ENCODE measurements around the gene ADGRG3.
A peak's percentile ranks its signal among the peaks of the same experiment; 100 is the strongest.

Gene ADGRG3

GRCh38 chr16:57639172-57639887 lies 28.8 kb upstream of the ADGRG3 start:
- no peaks in the 10 kb centered on the region for H3K9me3 ChIP-seq (ENCODE audit: severe bottlenecking)
- DNase-seq (ENCODE audit: low spot score) (no peak), ATAC-seq (ENCODE audit: low read depth) (no peak)
- peaks cover 42% of the 10 kb centered on the region for H3K36me3 ChIP-seq (ENCODE audit: low read depth)
- peaks cover 12% of the 10 kb centered on the region for H3K4me1 ChIP-seq (ENCODE audit: insufficient read depth, poor library complexity, severe bottlenecking)
- H3K4me3 ChIP-seq (ENCODE audit: severe bottlenecking) = no peak overlapping the region
- TF ChIP-seq CTCF (IDR thresholded peaks at IDR 0.05; ENCODE audit: poor library complexity, severe bottlenecking) = no peak
- no peak overlapping the region for H3K27ac ChIP-seq (ENCODE audit: poor library complexity, severe bottlenecking)
- no peaks in the 10 kb centered on the region for H3K27me3 ChIP-seq (ENCODE audit: insufficient read depth, poor library complexity, severe bottlenecking)

- Histone ChIP-seq H3K27me3 (ENCODE audit: insufficient read depth, poor library complexity, severe bottlenecking) (no peaks in the 10 kb centered on the region), H3K4me3 (ENCODE audit: severe bottlenecking) (no peak overlapping the region), H3K4me1 (ENCODE audit: insufficient read depth, poor library complexity, severe bottlenecking) (peaks cover 15% of the 10 kb centered on the region), H3K36me3 (ENCODE audit: low read depth) (peaks cover 43% of the 10 kb centered on the region), H3K9me3 (ENCODE audit: severe bottlenecking) (no peaks in the 10 kb centered on the region), H3K27ac (ENCODE audit: poor library complexity, severe bottlenecking) (no peak overlapping the region)
- DNase-seq (ENCODE audit: low spot score) = no peak
- no peak for TF ChIP-seq CTCF (IDR thresholded peaks at IDR 0.05; ENCODE audit: poor library complexity, severe bottlenecking)
- no peak for ATAC-seq (ENCODE audit: low read depth)
Measured at GRCh38 chr16:57640185-57640584, 27.9 kb upstream of the ADGRG3 start.

- TF ChIP-seq CTCF (IDR thresholded peaks at IDR 0.05; ENCODE audit: poor library complexity, severe bottlenecking) = no peak
- ATAC-seq (ENCODE audit: low read depth) (no peak), DNase-seq (ENCODE audit: low spot score) (no peak)
- Histone ChIP-seq H3K27me3 (ENCODE audit: insufficient read depth, poor library complexity, severe bottlenecking) (no peaks in the 10 kb centered on the region), H3K4me1 (ENCODE audit: insufficient read depth, poor library complexity, severe bottlenecking) (peaks cover 19% of the 10 kb centered on the region), H3K27ac (ENCODE audit: poor library complexity, severe bottlenecking) (no peak overlapping the region), H3K9me3 (ENCODE audit: severe bottlenecking) (no peaks in the 10 kb centered on the region), H3K36me3 (ENCODE audit: low read depth) (peaks cover 45% of the 10 kb centered on the region), H3K4me3 (ENCODE audit: severe bottlenecking) (no peak overlapping the region)
Measured at GRCh38 chr16:57640612-57641011, 27.5 kb upstream of the ADGRG3 start.

- ATAC-seq (ENCODE audit: low read depth) = no peak
- DNase-seq (ENCODE audit: low spot score) = no peak
Measured at GRCh38 chr16:57642160-57643135, 25.7 kb upstream of the ADGRG3 start.

More at GRCh38 chr16:57642160-57643135, 25.7 kb upstream of the ADGRG3 start:
- TF ChIP-seq CTCF (IDR thresholded peaks at IDR 0.05; ENCODE audit: poor library complexity, severe bottlenecking) = no peak
- peaks cover 32% of the 10 kb centered on the region for H3K4me1 ChIP-seq (ENCODE audit: insufficient read depth, poor library complexity, severe bottlenecking)
- no peaks in the 10 kb centered on the region for H3K27me3 ChIP-seq (ENCODE audit: insufficient read depth, poor library complexity, severe bottlenecking)
- no peaks in the 10 kb centered on the region for H3K9me3 ChIP-seq (ENCODE audit: severe bottlenecking)
- H3K27ac ChIP-seq (ENCODE audit: poor library complexity, severe bottlenecking) = peak overlapping the region; percentile 68
- peaks cover 50% of the 10 kb centered on the region for H3K36me3 ChIP-seq (ENCODE audit: low read depth)
- H3K4me3 ChIP-seq (ENCODE audit: severe bottlenecking) = no peak overlapping the region
